HG02885 (cell line): ENCODE results near the gene ELOA2.
"Not testable (repeated sequence)": the region's sequence is repeated elsewhere in the genome, so short reads cannot be mapped to it uniquely, and the experiment has no call there.

Experiments used
- ATAC-seq: cut with Tn5 transposase; IDR thresholded peaks from one replicate; pipeline ENCODE4 v1.9.1; 2021; ENCODE audit warnings: mild to moderate bottlenecking; ENCODE audit not compliant: unreplicated experiment, poor library complexity

Gene ELOA2

DNA sequence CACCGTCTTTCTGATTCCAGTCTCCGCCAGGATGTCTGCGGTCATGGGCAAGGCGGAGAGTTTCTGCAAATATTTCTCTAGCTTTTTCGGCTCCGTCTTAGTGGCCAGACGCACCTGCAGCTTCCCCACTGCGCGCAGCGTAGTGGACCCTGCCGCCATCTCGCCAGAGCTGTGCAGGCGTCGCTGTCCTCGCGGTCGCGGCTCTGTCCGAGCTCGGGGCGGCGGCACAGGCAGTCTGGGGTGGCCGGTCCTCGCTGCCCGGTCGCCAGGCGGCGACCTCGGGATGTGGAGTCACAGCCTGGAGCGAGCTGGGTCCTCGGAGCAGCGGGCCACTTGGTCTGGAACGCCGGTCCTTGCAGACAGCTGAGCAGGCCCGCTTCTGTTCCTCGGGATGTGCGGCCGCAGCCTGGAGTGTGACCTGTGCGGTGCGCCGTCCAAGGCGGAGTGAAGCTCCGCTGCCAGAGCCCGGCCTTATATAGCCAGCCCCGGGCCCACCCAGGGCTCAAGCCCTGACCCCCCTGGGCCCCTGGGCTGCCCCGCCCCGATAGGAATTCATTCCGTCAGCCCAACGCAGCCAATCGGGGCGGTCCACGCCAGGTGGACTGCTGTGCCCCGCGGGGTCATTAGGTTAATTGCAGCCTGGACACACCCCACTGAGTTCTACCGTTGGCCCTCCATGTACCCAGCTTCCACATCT is 11.5 kb downstream of the ELOA2 start:
- ATAC-seq, result not testable (repeated sequence)

DNA sequence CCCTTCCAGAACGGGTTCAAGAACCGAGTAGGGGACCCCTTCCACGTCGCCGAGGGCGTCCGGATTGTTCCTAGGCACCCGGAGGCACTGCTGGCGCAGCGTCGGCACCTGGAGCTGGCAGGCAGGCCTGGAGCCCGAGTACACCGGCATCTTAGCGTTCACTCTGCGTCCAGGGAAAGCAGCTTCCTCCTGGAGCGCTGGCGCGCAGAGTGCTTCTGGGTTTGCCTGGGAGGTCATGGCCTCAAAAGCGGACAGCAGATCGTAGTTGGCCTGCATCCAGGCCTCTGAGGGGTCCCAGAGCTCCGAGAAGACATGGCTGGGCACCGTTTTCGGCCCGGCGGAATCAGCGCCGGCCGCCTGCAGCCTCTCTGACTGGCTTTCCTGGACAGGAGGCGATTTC is 12.6 kb downstream of the ELOA2 start:
- not testable (repeated sequence) for ATAC-seq

DNA sequence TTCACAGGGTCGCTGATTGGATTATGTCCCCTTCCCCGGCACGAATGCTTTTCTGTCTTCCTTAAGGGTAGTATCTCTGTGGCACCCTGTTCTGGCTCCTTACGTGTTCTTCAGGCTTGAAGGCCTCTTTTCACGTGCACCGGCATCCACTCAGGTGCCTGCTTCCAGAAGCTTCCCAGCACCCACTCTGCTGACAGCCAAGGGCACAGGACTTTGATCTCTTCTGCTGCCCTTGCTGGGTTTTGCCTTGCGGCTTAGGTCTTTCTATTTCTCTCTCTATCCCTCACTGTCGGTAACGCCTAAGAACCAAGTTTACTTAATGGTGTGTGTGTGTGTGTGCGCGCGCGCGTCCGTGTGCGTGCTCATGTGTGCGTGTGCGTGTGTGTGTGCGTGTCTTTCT is 14.7 kb downstream of the ELOA2 start:
- not testable (repeated sequence) for ATAC-seq

DNA sequence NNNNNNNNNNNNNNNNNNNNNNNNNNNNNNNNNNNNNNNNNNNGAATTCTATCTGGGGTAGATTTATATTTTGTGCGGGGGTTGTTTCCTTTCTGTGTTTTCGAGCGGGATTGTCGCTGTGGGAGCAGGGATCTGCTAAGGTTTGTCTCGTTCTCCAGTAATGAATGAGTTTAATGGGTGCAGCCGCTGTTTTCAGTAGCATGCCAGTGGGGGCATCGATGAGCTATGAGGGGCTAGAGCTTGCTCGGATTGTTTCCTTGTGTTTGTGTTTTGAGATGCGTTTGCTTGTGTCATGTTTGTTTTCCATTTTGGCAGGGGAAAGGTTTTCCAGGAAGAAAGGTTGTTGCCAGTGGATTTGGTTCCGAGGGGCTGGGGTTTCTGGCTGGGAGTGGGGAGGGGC is 15.6 kb downstream of the ELOA2 start:
- ATAC-seq, result not testable (repeated sequence)
